Hepatocyte (in vitro differentiated cells): Measurements from ENCODE around the gene SFMBT2. TPM values are rescaled to one million over a fixed set of nuclear protein-coding genes. Genes with fewer than 3 reads are reported as not detected.

Source experiments
- DNase-seq: peaks from one replicate; pipeline ENCODE4 v3.0.0-alpha.2; 2016; ENCODE audit warnings: low spot score
- H2AFZ ChIP-seq: fragments of 200-600 bp; sonication (generic); 2 replicates; pipeline ENCODE4 v1.6.0; 2016; ENCODE audit warnings: antibody characterized with exemption, mild to moderate bottlenecking
- H3K27ac ChIP-seq: fragments of 200-600 bp; sonication (generic); 2 replicates; pipeline ENCODE4 v1.5.1; 2016; ENCODE audit warnings: mild to moderate bottlenecking
- H3K27me3 ChIP-seq: fragments of 200-600 bp; sonication (generic); 2 replicates; pipeline ENCODE4 v1.6.1; 2016
- H3K36me3 ChIP-seq: fragments of 200-600 bp; sonication (generic); replicated peaks from 2 replicates; pipeline ENCODE4 v1.5.1; 2016; ENCODE audit warnings: low read depth; ENCODE audit not compliant: insufficient read depth
- H3K4me1 ChIP-seq: fragments of 200-600 bp; sonication (generic); 2 replicates; pipeline ENCODE4 v1.5.1; 2016; ENCODE audit warnings: mild to moderate bottlenecking, moderate library complexity; ENCODE audit not compliant: insufficient read depth
- H3K4me2 ChIP-seq: fragments of 200-600 bp; sonication (generic); 2 replicates; pipeline ENCODE4 v1.6.0; 2016
- H3K4me3 ChIP-seq: fragments of 200-600 bp; sonication (generic); 2 replicates; pipeline ENCODE4 v1.5.1; 2016; ENCODE audit warnings: mild to moderate bottlenecking
- H3K79me2 ChIP-seq: fragments of 200-600 bp; sonication (generic); 2 replicates; pipeline ENCODE4 v1.6.0; 2017; ENCODE audit warnings: mild to moderate bottlenecking
- H3K9me2 ChIP-seq: fragments of 200-600 bp; sonication (generic); replicated peaks from 2 replicates; pipeline ENCODE4 v1.6.0; 2017; ENCODE audit warnings: mild to moderate bottlenecking; ENCODE audit not compliant: insufficient read depth
- H3K9me3 ChIP-seq: fragments of 200-600 bp; sonication (generic); 2 replicates; pipeline ENCODE4 v1.5.1; 2016; ENCODE audit warnings: low read depth, mild to moderate bottlenecking
- H4K20me1 ChIP-seq: fragments of 200-600 bp; sonication (generic); 2 replicates; pipeline ENCODE4 v1.6.0; 2016; ENCODE audit warnings: mild to moderate bottlenecking; ENCODE audit not compliant: insufficient read depth, poor library complexity, severe bottlenecking
- CTCF ChIP-seq: fragments of 200-600 bp; sonication (generic); IDR thresholded peaks from 2 replicates; pipeline ENCODE4 v1.5.1; 2016; ENCODE audit warnings: antibody characterized with exemption, mild to moderate bottlenecking; ENCODE audit not compliant: poor library complexity
- EZH2 ChIP-seq: fragments of 200-600 bp; sonication (generic); IDR thresholded peaks from 2 replicates; pipeline ENCODE4 v1.6.1; 2016; ENCODE audit warnings: antibody characterized with exemption, mild to moderate bottlenecking, borderline replicate concordance
- EZH2phosphoT487 ChIP-seq: fragments of 200-600 bp; sonication (generic); IDR thresholded peaks from one replicate; pipeline ENCODE4 v1.6.1; 2018; ENCODE audit warnings: antibody characterized with exemption, mild to moderate bottlenecking, low read depth, moderate library complexity; ENCODE audit not compliant: unreplicated experiment, severe bottlenecking
- WGBS: methylation state at CpG from one replicate; pipeline ENCODE4 v1.1.6; 2016; ENCODE audit warnings: low lambda C conversion rate; ENCODE audit errors: missing lambda C conversion rate; 5-methylcytosine and 5-hydroxymethylcytosine counted together
- polyA plus RNA-seq: library from polyadenylated mRNA; unstranded; fragments of >200 nt; fragmentation: Nextera tagmentation; extraction: Ambion mirVana; gene quantifications from 2 replicates; pipeline ENCODE4 v1.2.1, GENCODE V29; 2016
- total RNA-seq: library from RNA; depleted of rRNA; stranded (reverse); fragments of >200 nt; gene quantifications from 2 replicates; pipeline ENCODE4 v1.2.3, GENCODE V29; 2014

The SFMBT2 gene
- total and polyA plus RNA-seq, 2 experiments from 2014 or later = 1.1 to 3.8 TPM

- Histone ChIP-seq H3K4me3 (no peak overlapping the region), H4K20me1 (no peaks in the 10 kb centered on the region), H3K36me3 (no peaks in the 10 kb centered on the region), H3K27ac (no peak overlapping the region), H3K27me3 (no peaks in the 10 kb centered on the region), H3K4me1 (no peaks in the 10 kb centered on the region), H3K79me2 (no peaks in the 10 kb centered on the region), H3K9me3 (no peaks in the 10 kb centered on the region), H2AFZ (no peak overlapping the region), H3K9me2 (no peaks in the 10 kb centered on the region), H3K4me2 (no peak overlapping the region)
- WGBS = 98% methylated on average over 24 of the region's 24 CpGs
- no peak for TF ChIP-seq CTCF
- no peak for TF ChIP-seq EZH2phosphoT487
- DNase-seq = no peak
Observed at GRCh38 chr10:7170626-7171322, 240.1 kb downstream of the SFMBT2 start.

GRCh38 chr10:7168414-7168813 is 242.4 kb downstream of the SFMBT2 start:
- H2AFZ ChIP-seq = no peak overlapping the region
- H4K20me1 ChIP-seq = no peaks in the 10 kb centered on the region
- H3K27ac ChIP-seq = no peak overlapping the region
- DNase-seq = no peak
- no peaks in the 10 kb centered on the region for H3K4me1 ChIP-seq
- no peak overlapping the region for H3K4me3 ChIP-seq
- no peak for TF ChIP-seq CTCF
- no peak for TF ChIP-seq EZH2phosphoT487
- no peak for TF ChIP-seq EZH2
- H3K9me2 ChIP-seq = no peaks in the 10 kb centered on the region
- H3K4me2 ChIP-seq = no peak overlapping the region
- no peaks in the 10 kb centered on the region for H3K79me2 ChIP-seq
- WGBS = 95% methylated on average over 13 of the region's 13 CpGs
- no peaks in the 10 kb centered on the region for H3K36me3 ChIP-seq
- H3K9me3 ChIP-seq = no peaks in the 10 kb centered on the region
- H3K27me3 ChIP-seq = no peaks in the 10 kb centered on the region

- no peaks in the 10 kb centered on the region for H3K36me3 ChIP-seq
- WGBS = 67% methylated on average over 4 of the region's 4 CpGs
Observed at GRCh38 chr10:7165500-7166177, 245.2 kb downstream of the SFMBT2 start.

More at GRCh38 chr10:7165500-7166177, 245.2 kb downstream of the SFMBT2 start:
- no peak for DNase-seq
- no peaks in the 10 kb centered on the region for H3K9me2 ChIP-seq
- no peak overlapping the region for H3K27ac ChIP-seq
- H4K20me1 ChIP-seq = no peaks in the 10 kb centered on the region
- no peak overlapping the region for H2AFZ ChIP-seq
- no peaks in the 10 kb centered on the region for H3K4me1 ChIP-seq
- no peak overlapping the region for H3K4me2 ChIP-seq
- TF ChIP-seq EZH2phosphoT487 = no peak
- no peak for TF ChIP-seq EZH2
- no peak for TF ChIP-seq CTCF
- H3K27me3 ChIP-seq = no peaks in the 10 kb centered on the region
- no peaks in the 10 kb centered on the region for H3K79me2 ChIP-seq
- H3K4me3 ChIP-seq = no peak overlapping the region
- no peaks in the 10 kb centered on the region for H3K9me3 ChIP-seq
